Activated T-helper 1 cell treated with Interleukin-2 at 50 U/mL for 16 hours (primary cell): ENCODE results near the gene SLC8A1.

Source experiments
- DNase-seq: peaks from one replicate; pipeline ENCODE4 v3.0.0-alpha.2; 2020; ENCODE audit warnings: low read depth

Gene SLC8A1

DNA sequence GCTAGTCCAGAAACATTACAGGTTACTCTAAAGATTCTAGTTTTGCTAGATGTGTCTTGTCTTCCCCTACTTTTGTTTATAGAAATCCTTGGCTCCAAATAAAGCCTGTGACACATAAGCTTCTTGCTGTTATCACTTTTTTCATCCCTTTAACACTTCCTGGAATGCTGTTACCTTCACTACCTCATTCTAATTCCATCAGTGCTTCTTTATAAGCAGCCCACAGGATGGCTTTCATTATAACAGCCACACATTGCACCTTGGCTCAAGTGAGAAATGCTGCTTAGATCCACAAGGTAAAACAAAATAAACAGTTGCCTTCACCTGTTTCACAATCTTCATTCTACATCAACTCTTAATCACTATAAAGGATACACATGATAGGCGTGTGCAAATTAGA is 221.7 kb downstream of the SLC8A1 start:
- no peak for DNase-seq

DNA sequence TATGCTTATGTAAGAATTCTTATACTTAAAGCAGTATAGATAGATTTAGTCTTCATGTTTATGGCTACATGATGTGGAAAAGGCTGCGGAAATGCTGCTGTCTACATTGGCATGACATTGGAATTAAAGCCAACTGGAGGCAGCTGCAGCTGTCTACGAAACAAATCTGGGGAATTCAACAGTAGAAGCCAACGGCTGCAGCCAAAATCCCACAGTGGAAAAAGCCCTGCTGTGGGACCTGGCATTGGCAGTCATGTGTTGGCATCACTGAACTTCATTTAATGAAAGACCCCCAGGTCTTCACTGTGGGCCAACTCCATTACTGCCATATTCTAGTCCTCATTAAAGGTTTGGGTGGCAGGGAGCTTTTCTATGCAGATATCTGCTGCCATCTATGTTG is 223.6 kb downstream of the SLC8A1 start:
- DNase-seq, result no peak

GRCh38 chr2:40227210-40227609 is 224.7 kb downstream of the SLC8A1 start:
- DNase-seq, result no peak

- DNase-seq, result no peak
Observed at GRCh38 chr2:40226637-40227036, 225.3 kb downstream of the SLC8A1 start.

- no peak for DNase-seq
Observed at GRCh38 chr2:40225670-40226210, 226.2 kb downstream of the SLC8A1 start.

GRCh38 chr2:40224318-40224717 is 227.6 kb downstream of the SLC8A1 start:
- DNase-seq, result no peak

DNA sequence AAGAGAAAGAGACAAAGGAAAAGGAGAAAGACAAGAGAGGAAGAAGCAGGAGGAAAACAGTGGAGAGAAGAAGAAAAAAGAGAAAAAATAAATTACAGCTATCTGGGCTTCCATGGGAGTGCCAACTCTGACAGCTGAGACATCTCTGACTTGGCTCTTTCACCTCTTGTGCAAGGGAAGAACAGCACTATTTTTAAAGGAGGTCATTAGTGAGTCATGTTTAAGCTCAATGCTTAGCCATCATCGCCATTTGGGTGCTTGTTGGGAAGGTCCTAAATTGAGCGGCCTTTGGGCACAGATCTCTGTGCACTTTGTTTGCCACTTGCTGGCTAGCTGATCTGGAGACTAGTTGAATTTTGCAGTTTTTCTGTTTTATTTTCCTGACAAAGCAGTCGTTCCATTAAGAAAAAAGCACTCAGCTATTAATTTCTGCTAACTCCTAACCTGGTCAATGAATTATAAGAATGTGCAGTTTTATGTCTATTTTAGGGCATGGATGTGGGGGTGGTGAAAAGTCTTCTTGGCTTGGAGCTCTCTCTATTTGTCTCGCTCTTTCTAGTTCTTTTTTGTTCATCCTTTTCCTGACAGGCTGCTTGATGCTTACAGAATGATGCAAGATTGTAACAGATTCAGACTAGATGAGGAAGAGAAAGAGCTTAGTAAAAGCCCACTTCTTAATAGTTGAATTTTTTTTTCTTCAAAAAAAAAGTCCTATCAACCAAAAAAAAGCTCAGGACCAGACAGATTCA is 231.5 kb downstream of the SLC8A1 start:
- DNase-seq, result no peak

DNA sequence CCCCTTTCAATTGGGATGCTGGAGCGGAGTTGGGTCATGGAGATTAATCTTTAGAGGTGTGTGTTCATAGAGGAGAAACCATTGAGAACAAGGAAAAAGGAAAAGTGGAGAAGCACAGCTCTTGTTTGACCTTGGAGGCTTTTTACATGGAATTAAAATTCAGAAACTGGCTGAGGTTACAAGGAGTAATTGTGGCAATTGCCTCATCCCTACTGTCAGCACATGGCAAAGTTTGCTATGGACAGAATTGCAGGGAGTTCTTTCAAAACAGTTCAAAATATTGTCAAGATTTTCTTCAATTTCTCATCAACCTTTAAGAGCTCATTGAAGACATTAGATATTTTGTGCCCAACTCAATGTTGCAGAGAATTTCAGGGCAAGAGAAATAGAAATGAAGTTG is 232.7 kb downstream of the SLC8A1 start:
- DNase-seq, result no peak

GRCh38 chr2:40218679-40219078 is 233.2 kb downstream of the SLC8A1 start:
- no peak for DNase-seq

DNA sequence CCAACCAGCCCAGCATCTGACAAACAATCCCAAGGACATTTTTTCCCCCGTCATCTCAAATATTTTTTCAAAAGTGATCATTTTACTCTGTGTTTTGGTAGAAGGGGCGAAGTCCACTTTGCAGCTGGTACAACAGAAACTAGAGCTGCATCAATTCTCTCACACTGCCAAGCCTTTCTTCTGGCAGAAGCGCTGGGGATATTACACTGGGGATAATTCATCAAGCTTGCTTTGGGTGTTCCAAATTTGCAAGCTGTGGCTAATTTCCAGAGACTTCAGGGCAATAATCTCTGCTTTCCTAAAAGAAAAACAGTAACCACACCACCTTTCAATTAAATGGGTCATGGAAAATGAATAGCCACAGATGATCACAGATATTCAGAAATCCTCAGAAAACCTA is 238.3 kb downstream of the SLC8A1 start:
- no peak for DNase-seq

- no peak for DNase-seq
Observed at GRCh38 chr2:40213071-40213470, 238.8 kb downstream of the SLC8A1 start.

DNA sequence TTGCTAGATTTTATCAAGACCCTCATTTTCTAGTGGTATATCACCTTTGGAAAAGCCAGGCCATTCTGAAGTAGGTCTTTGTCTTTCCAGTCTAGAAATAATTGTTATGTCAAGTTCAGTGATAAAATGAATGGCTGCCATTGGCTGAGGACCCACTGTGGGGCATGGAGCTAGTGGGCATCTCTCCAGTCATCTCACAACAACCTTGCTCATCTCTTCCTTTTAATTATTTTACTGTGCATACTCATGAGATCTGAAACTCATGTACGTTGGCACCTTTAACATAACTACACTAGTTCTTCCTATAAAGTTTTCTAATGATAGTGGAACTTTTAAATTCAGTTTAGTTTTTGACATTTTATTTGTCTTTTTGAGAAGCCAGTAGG is 240.9 kb downstream of the SLC8A1 start:
- DNase-seq, result no peak

- DNase-seq, result no peak
Observed at GRCh38 chr2:40210344-40210967, 241.4 kb downstream of the SLC8A1 start.

GRCh38 chr2:40209761-40210160 is 242.1 kb downstream of the SLC8A1 start:
- no peak for DNase-seq

- no peak for DNase-seq
Observed at GRCh38 chr2:40208463-40208862, 243.4 kb downstream of the SLC8A1 start.

- DNase-seq, result no peak
Observed at GRCh38 chr2:40204268-40204667, 247.6 kb downstream of the SLC8A1 start.

DNA sequence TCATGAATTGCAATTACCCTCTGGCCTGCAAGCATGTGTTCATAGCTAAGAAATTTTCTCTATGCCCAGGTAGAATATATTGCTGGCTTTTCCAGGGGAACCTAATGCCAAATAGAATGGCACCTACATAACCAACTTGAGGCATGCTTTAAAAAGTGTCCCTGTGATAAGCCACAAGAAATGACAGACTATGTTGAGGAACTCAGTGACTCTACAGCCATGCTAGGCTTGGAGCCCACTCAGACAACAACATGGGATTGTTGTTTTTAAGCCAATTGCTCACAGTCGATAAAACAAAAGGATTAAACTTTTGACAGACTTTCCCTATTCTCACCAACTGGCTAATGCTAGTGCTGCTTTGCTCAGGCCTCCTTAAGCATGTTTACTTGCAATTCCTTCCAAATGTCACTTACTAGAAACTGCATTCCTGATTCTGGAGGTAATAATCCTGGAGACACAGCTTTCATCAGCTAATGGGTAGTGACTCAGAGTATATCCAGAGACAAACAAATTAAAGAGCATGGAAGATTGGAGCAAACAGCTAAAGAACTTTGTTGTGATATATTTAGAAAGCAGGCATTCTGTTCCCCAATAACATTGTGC is 249.0 kb downstream of the SLC8A1 start:
- DNase-seq, result no peak

- DNase-seq, result no peak
Observed at GRCh38 chr2:40201425-40201824, 250.5 kb downstream of the SLC8A1 start.

DNA sequence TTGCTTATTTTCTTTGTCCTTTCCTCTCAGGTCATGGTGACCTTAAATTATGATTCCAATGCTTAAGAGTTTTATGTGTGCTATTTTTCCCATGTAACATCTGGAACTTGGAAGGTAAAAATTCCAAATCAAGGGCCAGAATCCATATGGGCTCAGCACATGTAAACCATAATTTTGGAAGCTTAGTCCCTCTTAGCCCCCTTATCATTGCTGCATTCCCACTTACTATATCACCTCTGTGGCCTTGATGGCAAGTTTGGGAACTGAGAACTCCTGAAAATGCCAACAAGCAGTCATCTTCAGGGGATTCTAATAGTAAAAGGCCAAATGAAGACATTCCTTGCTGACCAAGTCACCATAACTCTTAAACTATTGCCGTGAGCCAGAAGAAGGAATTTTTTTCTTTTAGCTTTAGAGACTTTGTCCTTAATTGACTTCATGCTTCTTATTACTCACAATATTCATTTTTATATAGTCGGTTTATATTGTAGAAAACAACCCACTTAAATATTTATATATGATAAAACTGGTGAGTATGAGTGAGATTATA is 251.4 kb downstream of the SLC8A1 start:
- DNase-seq, result no peak

DNA sequence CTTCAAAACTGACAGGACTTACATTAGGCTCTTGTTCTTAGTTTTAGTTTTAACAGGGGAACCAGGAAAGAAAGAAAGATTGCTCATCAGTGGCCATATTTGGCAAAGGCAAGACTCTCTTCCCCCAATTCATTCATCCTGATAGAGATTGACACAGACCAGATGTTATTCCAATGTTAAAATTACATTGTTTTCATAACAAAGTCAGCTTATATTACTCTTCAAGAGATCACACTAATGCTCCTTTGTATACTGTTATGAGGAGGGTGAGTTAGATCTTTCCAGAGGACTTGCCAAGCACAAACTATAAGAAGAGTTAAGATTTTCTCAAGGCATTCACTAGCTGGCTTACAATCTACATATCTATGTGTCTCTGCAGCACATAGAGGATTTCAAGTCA is 252.1 kb downstream of the SLC8A1 start:
- no peak for DNase-seq

DNA sequence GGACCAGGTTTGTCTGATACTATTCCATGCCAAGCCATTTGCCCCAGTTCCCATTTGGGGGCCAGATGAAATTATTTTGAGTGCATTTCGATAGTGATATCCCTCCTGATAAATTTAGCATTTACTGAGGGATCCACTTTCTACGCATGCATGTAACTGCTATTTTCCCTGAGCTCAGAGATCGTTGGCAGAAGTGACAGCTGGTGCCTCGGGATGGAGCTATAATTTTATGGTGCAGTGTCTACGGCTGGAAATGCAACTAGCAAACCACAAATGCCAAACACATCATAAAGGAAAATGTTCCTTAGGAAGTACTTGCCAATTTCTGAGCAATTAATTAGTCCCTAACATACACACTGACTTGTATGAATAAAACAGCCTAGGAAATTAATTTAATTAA is 254.8 kb downstream of the SLC8A1 start:
- DNase-seq, result no peak

GRCh38 chr2:40193670-40194026 is 258.2 kb downstream of the SLC8A1 start:
- DNase-seq, result no peak
